Chondrocyte (in vitro differentiated cells): Measurements from ENCODE around the gene STUM. TPM values are rescaled to one million over a fixed set of nuclear protein-coding genes. Genes with fewer than 3 reads are reported as not detected.

ENCODE experiments used
- DNase-seq: peaks from one replicate; pipeline ENCODE4 v3.0.0; 2021; ENCODE audit warnings: mixed read lengths, low spot score
- H3K27ac Mint-ChIP-seq: one replicate; pipeline ENCODE4 v1.8.0; 2021; ENCODE audit warnings: mild to moderate bottlenecking, moderate library complexity, mixed read lengths; ENCODE audit not compliant: unreplicated experiment
- H3K27me3 Mint-ChIP-seq: 2 replicates; pipeline ENCODE4 v1.8.0; 2021; ENCODE audit warnings: low read depth, mixed read lengths
- H3K36me3 Mint-ChIP-seq: 2 replicates; pipeline ENCODE4 v1.8.0; 2021; ENCODE audit warnings: low read depth, mixed read lengths
- H3K4me1 Mint-ChIP-seq: 2 replicates; pipeline ENCODE4 v1.8.0; 2021; ENCODE audit warnings: low read depth, mild to moderate bottlenecking, mixed read lengths
- H3K4me3 Mint-ChIP-seq: one replicate; pipeline ENCODE4 v1.8.0; 2021; ENCODE audit warnings: mild to moderate bottlenecking, moderate library complexity, mixed read lengths; ENCODE audit not compliant: unreplicated experiment
- H3K9me3 Mint-ChIP-seq: 2 replicates; pipeline ENCODE4 v1.8.0; 2021; ENCODE audit warnings: low read depth, mixed read lengths
- total RNA-seq: library from RNA; stranded (reverse); gene quantifications from 3 replicates; pipeline ENCODE4 v1.2.1, GENCODE V29; 2021
- TF ChIP-seq, protein P1 (sequence below): fragments of 200-600 bp; sonication (generic); IDR thresholded peaks from 2 replicates; pipeline ENCODE4 v1.5.0; 2021; ENCODE audit warnings: antibody characterized with exemption, mild to moderate bottlenecking, moderate library complexity

Gene STUM
- total RNA-seq, 1 donor from 2014 or later = 0.27 TPM

DNA sequence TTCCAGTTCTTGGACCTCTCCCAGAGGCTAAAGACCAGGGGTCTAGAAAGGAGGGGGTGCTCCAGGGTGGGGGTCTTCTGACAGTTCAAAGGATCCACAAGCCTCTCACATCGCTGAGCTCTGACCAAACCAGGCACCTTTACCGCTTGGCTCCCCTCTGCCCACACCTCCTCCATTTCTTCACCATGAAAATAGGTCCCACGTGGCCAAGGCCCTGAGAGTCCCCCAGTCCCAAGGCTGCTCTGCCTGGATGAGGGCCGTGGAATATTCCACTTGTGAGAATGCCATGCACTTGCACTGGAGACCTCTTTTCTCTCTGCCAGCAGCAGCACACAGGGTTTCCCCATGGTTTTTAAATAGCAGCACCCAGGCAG lies 103.2 kb downstream of the STUM start:
- no peak overlapping the region for H3K27ac Mint-ChIP-seq
- no peaks in the 10 kb centered on the region for H3K27me3 Mint-ChIP-seq
- TF ChIP-seq, protein P1, sequence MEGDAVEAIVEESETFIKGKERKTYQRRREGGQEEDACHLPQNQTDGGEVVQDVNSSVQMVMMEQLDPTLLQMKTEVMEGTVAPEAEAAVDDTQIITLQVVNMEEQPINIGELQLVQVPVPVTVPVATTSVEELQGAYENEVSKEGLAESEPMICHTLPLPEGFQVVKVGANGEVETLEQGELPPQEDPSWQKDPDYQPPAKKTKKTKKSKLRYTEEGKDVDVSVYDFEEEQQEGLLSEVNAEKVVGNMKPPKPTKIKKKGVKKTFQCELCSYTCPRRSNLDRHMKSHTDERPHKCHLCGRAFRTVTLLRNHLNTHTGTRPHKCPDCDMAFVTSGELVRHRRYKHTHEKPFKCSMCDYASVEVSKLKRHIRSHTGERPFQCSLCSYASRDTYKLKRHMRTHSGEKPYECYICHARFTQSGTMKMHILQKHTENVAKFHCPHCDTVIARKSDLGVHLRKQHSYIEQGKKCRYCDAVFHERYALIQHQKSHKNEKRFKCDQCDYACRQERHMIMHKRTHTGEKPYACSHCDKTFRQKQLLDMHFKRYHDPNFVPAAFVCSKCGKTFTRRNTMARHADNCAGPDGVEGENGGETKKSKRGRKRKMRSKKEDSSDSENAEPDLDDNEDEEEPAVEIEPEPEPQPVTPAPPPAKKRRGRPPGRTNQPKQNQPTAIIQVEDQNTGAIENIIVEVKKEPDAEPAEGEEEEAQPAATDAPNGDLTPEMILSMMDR = no peak
- no peaks in the 10 kb centered on the region for H3K9me3 Mint-ChIP-seq
- H3K4me3 Mint-ChIP-seq = no peak overlapping the region
- H3K36me3 Mint-ChIP-seq = peaks cover 9% of the 10 kb centered on the region
- DNase-seq = no peak
- peaks cover 37% of the 10 kb centered on the region for H3K4me1 Mint-ChIP-seq

DNA sequence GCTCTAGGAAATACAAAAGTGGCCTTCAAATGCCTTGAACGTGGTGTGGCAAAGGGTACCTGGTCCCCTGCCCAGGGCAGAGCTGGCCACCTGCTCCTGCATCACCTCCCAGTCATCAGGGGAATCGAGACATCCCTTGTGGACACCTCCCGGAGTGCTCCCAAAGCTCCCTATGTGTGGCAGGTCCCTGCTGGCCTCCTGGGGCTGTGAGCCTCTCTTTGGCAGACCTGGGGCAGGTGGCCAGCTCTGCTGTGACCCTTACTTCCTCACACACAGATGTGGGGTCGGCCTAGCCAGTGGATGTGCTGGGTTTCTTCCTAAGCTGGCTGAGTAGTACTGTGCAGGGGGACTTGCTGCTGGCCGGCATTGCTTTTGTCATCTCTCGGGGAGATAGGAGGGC lies 104.0 kb downstream of the STUM start:
- TF ChIP-seq, protein P1 = no peak
- no peaks in the 10 kb centered on the region for H3K9me3 Mint-ChIP-seq
- H3K27me3 Mint-ChIP-seq = no peaks in the 10 kb centered on the region
- peaks cover 9% of the 10 kb centered on the region for H3K36me3 Mint-ChIP-seq
- H3K4me3 Mint-ChIP-seq = no peak overlapping the region
- H3K27ac Mint-ChIP-seq = no peak overlapping the region
- peaks cover 46% of the 10 kb centered on the region for H3K4me1 Mint-ChIP-seq
- peak; percentile 79 for DNase-seq

DNA sequence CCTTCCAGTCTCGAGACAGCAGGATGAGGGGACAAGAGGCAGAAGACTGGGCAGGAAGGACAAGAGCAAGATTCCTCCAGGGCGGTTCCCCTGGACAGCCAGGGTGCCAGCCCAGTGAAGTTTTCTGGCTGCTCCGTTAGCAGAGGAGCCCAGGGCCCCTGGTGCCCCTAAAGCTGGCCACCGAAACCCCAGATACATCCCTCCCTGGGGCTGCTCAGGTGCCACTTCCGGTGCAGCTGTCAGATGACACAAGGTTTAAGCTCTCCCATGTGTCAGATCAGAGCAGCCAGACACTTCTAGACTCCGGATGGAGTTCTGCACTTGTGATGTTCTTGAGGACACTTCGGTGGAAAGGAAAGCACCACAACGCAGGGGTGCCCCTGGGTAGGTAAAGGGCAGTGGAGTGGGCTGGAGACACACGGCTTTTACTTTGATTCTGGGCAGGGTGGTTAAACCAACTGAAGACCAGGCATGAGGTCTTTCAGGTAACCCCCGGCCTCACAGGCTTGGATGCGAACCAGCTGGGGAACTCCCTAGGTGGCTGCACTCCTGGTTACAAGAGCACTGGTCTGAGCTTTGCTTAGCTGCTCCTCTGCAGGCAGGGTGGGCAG lies 104.9 kb downstream of the STUM start:
- H3K4me1 Mint-ChIP-seq = peaks cover 53% of the 10 kb centered on the region
- peaks cover 5% of the 10 kb centered on the region for H3K36me3 Mint-ChIP-seq

DNA sequence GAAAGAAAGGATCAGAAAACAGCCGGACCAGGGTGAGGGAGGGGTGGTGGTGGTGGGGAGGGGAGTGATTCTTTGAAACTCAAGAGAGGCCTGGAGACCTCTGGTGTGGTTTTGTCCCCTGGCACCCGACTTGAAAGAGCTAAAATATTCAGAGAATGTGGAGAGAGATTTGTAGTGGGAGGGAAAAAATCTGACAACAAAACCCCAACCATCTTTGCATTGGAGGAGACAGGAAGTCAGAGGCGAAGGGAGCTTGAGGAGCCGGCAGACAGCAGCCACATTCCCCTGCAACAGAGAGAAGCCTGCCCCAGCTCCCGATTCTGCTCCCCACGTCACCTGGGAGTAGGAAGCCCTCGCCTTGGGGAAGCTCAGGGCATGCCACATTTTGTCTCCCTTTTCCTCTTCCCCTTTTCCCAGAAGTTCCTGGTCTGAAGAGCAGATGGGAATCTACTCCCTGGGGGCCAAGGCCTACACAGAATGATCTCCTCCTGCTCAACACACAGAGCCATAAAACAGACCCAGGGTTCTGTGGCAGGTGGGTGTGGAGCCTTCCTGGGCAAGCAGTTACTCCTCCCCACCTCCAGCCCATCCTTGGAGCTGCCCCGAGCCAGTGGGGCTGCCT lies 105.6 kb downstream of the STUM start:
- Mint-ChIP-seq H3K27ac (peak overlapping the region; percentile 89), H3K36me3 (peaks cover 5% of the 10 kb centered on the region), H3K4me1 (peaks cover 53% of the 10 kb centered on the region), H3K9me3 (no peaks in the 10 kb centered on the region), H3K4me3 (peak overlapping the region; percentile 19), H3K27me3 (no peaks in the 10 kb centered on the region)
- TF ChIP-seq, protein P1 = no peak
- DNase-seq = peak; percentile 62

More for the DNA sequence above, 104.9 kb downstream of the STUM start:
- TF ChIP-seq, protein P1 = no peak
- H3K4me3 Mint-ChIP-seq = no peak overlapping the region
- H3K27ac Mint-ChIP-seq = peak overlapping the region; percentile 89
- no peaks in the 10 kb centered on the region for H3K27me3 Mint-ChIP-seq
- peak; percentile 70 for DNase-seq
- H3K9me3 Mint-ChIP-seq = no peaks in the 10 kb centered on the region

DNA sequence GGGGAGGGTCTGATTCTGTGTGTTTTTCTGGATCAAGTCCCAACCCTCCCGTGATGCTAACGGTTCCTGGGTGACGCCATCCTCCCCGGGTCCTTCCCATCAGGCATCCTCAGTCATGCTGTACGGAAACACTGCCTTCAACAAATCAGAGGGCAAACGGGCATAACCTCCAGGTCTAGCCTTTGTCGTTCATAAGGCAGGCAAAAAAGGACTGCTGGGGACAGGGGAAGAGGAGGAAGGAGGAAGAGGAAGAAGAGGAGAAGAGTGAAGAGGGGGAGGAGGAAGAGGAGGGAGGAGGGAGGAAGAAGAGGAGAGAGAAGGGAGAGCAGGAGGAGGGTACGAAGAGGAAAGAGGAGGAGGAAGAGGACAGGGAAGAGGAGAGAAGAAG lies 106.1 kb downstream of the STUM start:
- Mint-ChIP-seq H3K27me3 (no peaks in the 10 kb centered on the region), H3K4me3 (no peak overlapping the region), H3K27ac (peak overlapping the region; percentile 89), H3K4me1 (peaks cover 53% of the 10 kb centered on the region), H3K36me3 (peaks cover 2% of the 10 kb centered on the region), H3K9me3 (no peaks in the 10 kb centered on the region)
- TF ChIP-seq, protein P1 = no peak
- no peak for DNase-seq
